ENCODE results near the gene LRRC37B.
"Not testable (repeated sequence)": the region's sequence is repeated elsewhere in the genome, so short reads cannot be mapped to it uniquely, and the experiment has no call there.

DNA sequence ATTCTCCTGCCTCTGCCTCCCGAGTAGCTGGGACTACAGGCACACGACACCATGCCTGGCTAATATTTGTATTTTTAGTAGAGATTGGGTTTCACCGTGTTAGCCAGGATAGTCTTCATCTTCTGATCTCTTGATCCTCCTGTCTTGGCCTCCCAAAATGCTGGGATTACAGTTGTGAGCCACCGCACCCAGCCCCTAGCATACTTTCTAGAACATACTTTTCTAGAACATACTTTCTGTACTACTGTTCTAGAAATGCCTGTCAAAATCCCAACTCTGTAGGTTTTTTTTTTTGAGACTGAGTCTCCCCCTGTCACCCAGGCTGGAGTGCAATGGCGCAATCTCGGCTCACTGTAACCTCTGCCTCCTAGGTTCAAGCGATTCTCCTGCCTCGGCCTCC lies 43.1 kb upstream of the LRRC37B start:
- TF ChIP-seq, protein P1, sequence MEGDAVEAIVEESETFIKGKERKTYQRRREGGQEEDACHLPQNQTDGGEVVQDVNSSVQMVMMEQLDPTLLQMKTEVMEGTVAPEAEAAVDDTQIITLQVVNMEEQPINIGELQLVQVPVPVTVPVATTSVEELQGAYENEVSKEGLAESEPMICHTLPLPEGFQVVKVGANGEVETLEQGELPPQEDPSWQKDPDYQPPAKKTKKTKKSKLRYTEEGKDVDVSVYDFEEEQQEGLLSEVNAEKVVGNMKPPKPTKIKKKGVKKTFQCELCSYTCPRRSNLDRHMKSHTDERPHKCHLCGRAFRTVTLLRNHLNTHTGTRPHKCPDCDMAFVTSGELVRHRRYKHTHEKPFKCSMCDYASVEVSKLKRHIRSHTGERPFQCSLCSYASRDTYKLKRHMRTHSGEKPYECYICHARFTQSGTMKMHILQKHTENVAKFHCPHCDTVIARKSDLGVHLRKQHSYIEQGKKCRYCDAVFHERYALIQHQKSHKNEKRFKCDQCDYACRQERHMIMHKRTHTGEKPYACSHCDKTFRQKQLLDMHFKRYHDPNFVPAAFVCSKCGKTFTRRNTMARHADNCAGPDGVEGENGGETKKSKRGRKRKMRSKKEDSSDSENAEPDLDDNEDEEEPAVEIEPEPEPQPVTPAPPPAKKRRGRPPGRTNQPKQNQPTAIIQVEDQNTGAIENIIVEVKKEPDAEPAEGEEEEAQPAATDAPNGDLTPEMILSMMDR (conservative IDR thresholded peaks at IDR 0.05 in 1 of 2, IDR thresholded peaks at IDR 0.05 in 1 of 2; ENCODE audit: extremely low read depth in 1 of 2, insufficient read depth in 1 of 2, low read depth in 1 of 2, low read length in 2 of 2): not testable (repeated sequence)
- not testable (repeated sequence) for TF ChIP-seq EZH2 (IDR thresholded peaks at IDR 0.05; ENCODE audit: borderline replicate concordance, low read length)
